K562 (cell line): Measurements from ENCODE around the gene RHOBTB3.

Experiments used
- CC2D1A ChIP-seq: fragments of 450-650 bp; IDR thresholded peaks from 2 replicates; pipeline ENCODE4 v1.6.1; 2017; ENCODE audit warnings: mild to moderate bottlenecking
- FUS ChIP-seq: fragments of 200-400 bp; formaldehyde crosslinking; optimal IDR thresholded peaks from 2 replicates; pipeline ENCODE3; 2017; ENCODE audit warnings: low read depth, low read length
- GTF2F1 ChIP-seq: IDR thresholded peaks from 2 replicates; pipeline ENCODE4 v1.6.1; 2011; ENCODE audit warnings: low read depth, low read length, improper control_type of control experiment
- KAT7 ChIP-seq: sonication (generic); formaldehyde crosslinking; IDR thresholded peaks from 2 replicates; pipeline ENCODE4 v1.8.0; 2022; ENCODE audit warnings: missing genetic modification reagents, mild to moderate bottlenecking, borderline replicate concordance
- POLR2A ChIP-seq: fragments of 450-650 bp; conservative IDR thresholded peaks from 2 replicates; pipeline ENCODE4 v1.6.1; 2016
- RCOR1 ChIP-seq, 2 experiments: IDR thresholded peaks; 2 replicates each; pipeline ENCODE4 v1.6.1; 2012; ENCODE audit warnings: low read depth in 2 of 2, low read length in 2 of 2, borderline replicate concordance in 1 of 2, improper control_type of control experiment in 1 of 2
- SIN3A ChIP-seq, 2 experiments: fragments of 150-350 bp in 1 of 2; IDR thresholded peaks; 2 replicates each; pipeline ENCODE4 v1.6.1; 2011 to 2016; ENCODE audit warnings: borderline replicate concordance in 2 of 2, low read depth in 2 of 2, low read length in 2 of 2, mild to moderate bottlenecking in 2 of 2, moderate library complexity in 2 of 2; ENCODE audit not compliant: control insufficient read depth in 1 of 2
- SP2 ChIP-seq: IDR thresholded peaks from 2 replicates; pipeline ENCODE4 v1.6.1; 2011; ENCODE audit warnings: mild to moderate bottlenecking, low read depth, low read length, moderate library complexity; ENCODE audit not compliant: poor library complexity, severe bottlenecking; ENCODE audit errors: extremely low read depth
- SRF ChIP-seq, 2 experiments: fragments of 250-450, 450-650 bp in 1 of 2; sonication (Bioruptor Pico) in 1 of 2; sonication (generic) in 1 of 2; formaldehyde crosslinking; IDR thresholded peaks; 2 replicates each; pipeline versions ENCODE4 v1.5.0 to v1.5.1; 2020 to 2022; ENCODE audit warnings: mild to moderate bottlenecking in 1 of 2, missing genetic modification reagents in 1 of 2
- ZNF165 ChIP-seq: fragments of 250-450 bp; sonication (Bioruptor Pico); IDR thresholded peaks from 2 replicates; pipeline ENCODE4 v1.4.0; 2020; ENCODE audit warnings: borderline replicate concordance
- TF ChIP-seq, protein P1 (sequence below), 3 experiments: IDR thresholded peaks in 2 of 3; conservative IDR thresholded peaks in 1 of 3; 2 replicates each; pipeline ENCODE4 v1.5.1; 2011 to 2012; ENCODE audit warnings: low read length in 3 of 3, mild to moderate bottlenecking in 3 of 3, control low read depth in 2 of 3, improper control_type of control experiment in 1 of 3, inconsistent platforms in 1 of 3, low read depth in 1 of 3, mixed read lengths in 1 of 3, moderate library complexity in 1 of 3; ENCODE audit not compliant: insufficient read depth in 2 of 3
- TF ChIP-seq, protein P2 (sequence below): sonication (generic); formaldehyde crosslinking; IDR thresholded peaks from 2 replicates; pipeline ENCODE4 v1.8.0; 2022; ENCODE audit warnings: mild to moderate bottlenecking, low read depth, missing genetic modification reagents
- TF ChIP-seq, protein P3 (sequence below): fragments of 450-650 bp; conservative IDR thresholded peaks from 2 replicates; pipeline ENCODE4 v1.6.1; 2016; ENCODE audit warnings: missing genetic modification characterization, low read depth, mild to moderate bottlenecking, control low read depth, missing compliant biosample characterization
- TF ChIP-seq, protein P4 (sequence below): fragments of 450-650 bp; formaldehyde crosslinking; IDR thresholded peaks from 2 replicates; pipeline ENCODE4 v1.4.0; 2022; ENCODE audit warnings: missing genetic modification characterization

DNA sequence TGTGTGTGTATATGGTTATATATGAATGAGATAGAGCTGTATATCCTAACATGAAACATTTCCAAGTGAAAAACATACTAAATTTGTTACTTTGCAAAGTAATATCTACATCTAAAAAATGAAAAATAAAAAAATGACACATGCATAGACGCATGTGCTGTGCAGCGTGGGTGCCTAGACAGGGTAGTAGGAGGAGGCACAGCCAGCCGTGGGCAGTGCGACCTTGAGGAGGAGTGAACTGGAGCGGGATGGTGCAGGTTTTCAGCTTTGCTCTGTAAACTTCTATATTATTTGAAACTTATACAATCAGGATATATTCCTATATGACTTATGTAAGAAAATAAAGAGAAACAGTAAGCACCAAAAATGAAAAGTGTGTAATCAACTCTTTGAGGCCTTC lies 106.4 kb downstream of the RHOBTB3 start:
- no peak for TF ChIP-seq CC2D1A
- TF ChIP-seq, protein P1, sequence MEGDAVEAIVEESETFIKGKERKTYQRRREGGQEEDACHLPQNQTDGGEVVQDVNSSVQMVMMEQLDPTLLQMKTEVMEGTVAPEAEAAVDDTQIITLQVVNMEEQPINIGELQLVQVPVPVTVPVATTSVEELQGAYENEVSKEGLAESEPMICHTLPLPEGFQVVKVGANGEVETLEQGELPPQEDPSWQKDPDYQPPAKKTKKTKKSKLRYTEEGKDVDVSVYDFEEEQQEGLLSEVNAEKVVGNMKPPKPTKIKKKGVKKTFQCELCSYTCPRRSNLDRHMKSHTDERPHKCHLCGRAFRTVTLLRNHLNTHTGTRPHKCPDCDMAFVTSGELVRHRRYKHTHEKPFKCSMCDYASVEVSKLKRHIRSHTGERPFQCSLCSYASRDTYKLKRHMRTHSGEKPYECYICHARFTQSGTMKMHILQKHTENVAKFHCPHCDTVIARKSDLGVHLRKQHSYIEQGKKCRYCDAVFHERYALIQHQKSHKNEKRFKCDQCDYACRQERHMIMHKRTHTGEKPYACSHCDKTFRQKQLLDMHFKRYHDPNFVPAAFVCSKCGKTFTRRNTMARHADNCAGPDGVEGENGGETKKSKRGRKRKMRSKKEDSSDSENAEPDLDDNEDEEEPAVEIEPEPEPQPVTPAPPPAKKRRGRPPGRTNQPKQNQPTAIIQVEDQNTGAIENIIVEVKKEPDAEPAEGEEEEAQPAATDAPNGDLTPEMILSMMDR (IDR thresholded peaks at IDR 0.05 in 2 of 3, conservative IDR thresholded peaks at IDR 0.05 in 1 of 3; ENCODE audit: insufficient read depth in 2 of 3, low read depth in 1 of 3, low read length in 3 of 3) = no peak
- TF ChIP-seq GTF2F1 = no peak
- TF ChIP-seq SRF (CRISPR knock-in tag; IDR thresholded peaks at IDR 0.05) = no peak
- TF ChIP-seq SP2 = no peak
- TF ChIP-seq KAT7 = no peak
- no peak for TF ChIP-seq POLR2A
- TF ChIP-seq RCOR1 (IDR thresholded peaks at IDR 0.05; ENCODE audit: borderline replicate concordance in 1 of 2, low read depth in 2 of 2, low read length in 2 of 2) = no peak
- TF ChIP-seq ZNF165 (CRISPR knock-in tag) = no peak
- TF ChIP-seq, protein P2, sequence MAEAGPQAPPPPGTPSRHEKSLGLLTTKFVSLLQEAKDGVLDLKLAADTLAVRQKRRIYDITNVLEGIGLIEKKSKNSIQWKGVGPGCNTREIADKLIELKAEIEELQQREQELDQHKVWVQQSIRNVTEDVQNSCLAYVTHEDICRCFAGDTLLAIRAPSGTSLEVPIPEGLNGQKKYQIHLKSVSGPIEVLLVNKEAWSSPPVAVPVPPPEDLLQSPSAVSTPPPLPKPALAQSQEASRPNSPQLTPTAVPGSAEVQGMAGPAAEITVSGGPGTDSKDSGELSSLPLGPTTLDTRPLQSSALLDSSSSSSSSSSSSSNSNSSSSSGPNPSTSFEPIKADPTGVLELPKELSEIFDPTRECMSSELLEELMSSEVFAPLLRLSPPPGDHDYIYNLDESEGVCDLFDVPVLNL (CRISPR knock-in tag) = no peak
- TF ChIP-seq, protein P3, sequence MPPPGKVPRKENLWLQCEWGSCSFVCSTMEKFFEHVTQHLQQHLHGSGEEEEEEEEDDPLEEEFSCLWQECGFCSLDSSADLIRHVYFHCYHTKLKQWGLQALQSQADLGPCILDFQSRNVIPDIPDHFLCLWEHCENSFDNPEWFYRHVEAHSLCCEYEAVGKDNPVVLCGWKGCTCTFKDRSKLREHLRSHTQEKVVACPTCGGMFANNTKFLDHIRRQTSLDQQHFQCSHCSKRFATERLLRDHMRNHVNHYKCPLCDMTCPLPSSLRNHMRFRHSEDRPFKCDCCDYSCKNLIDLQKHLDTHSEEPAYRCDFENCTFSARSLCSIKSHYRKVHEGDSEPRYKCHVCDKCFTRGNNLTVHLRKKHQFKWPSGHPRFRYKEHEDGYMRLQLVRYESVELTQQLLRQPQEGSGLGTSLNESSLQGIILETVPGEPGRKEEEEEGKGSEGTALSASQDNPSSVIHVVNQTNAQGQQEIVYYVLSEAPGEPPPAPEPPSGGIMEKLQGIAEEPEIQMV (tag) = no peak
- TF ChIP-seq, protein P4, sequence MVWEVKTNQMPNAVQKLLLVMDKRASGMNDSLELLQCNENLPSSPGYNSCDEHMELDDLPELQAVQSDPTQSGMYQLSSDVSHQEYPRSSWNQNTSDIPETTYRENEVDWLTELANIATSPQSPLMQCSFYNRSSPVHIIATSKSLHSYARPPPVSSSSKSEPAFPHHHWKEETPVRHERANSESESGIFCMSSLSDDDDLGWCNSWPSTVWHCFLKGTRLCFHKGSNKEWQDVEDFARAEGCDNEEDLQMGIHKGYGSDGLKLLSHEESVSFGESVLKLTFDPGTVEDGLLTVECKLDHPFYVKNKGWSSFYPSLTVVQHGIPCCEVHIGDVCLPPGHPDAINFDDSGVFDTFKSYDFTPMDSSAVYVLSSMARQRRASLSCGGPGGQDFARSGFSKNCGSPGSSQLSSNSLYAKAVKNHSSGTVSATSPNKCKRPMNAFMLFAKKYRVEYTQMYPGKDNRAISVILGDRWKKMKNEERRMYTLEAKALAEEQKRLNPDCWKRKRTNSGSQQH (CRISPR knock-in tag) = no peak
- no peak for TF ChIP-seq SIN3A (IDR thresholded peaks at IDR 0.05; ENCODE audit: borderline replicate concordance in 2 of 2, control insufficient read depth in 1 of 2, low read depth in 2 of 2, low read length in 2 of 2)
- TF ChIP-seq FUS = no peak
